ENCODE measurements around the gene NPRL2. TPM values are rescaled to one million over a fixed set of nuclear protein-coding genes. Genes with fewer than 3 reads are reported as not detected.

Gene NPRL2
- total RNA-seq, 1 experiment from 2014 or later: 24.1 TPM

GRCh38 chr3:50327943-50328691 lies 22.5 kb downstream of the NPRL2 start, which contains the start of gene TUSC2:
Gene TUSC2, minus strand, starts transcription at chr3:50328223. Its CDS starts 124 bp downstream, at chr3:50328099.
- no peak within 1 kb of the TSS for H3K27ac ChIP-seq
- H3K27me3 ChIP-seq (ENCODE audit: insufficient read depth, low read depth): no peaks in the 10 kb centered on the region
- intact Hi-C loops (cut with micrococcal nuclease; ENCODE audit: unreplicated experiment): no loop called here
- H3K4me1 ChIP-seq (replicated peaks; ENCODE audit: insufficient read depth): peaks cover 3% of the 10 kb centered on the region; the same call in 1 of the 2 replicates
- TSS peak; percentile 92 for BruUV-seq (replicated peaks)
- H4K20me1 ChIP-seq (ENCODE audit: insufficient read depth): no peaks in the 10 kb centered on the region; the same call in 1 of the 2 replicates
- peak within 1 kb of the TSS; percentile 94 for H3K4me2 ChIP-seq
- peaks cover 20% of the 10 kb centered on the region for H3K79me2 ChIP-seq (ENCODE audit: low read depth)
- H3K4me3 ChIP-seq: peak within 1 kb of the TSS; percentile 90
- H2AFZ ChIP-seq: peak within 1 kb of the TSS; percentile 86
- no peaks in the 10 kb centered on the region for H3K9me2 ChIP-seq (ENCODE audit: insufficient read depth)
- H3K9me3 ChIP-seq (ENCODE audit: insufficient read depth, low read depth): no peaks in the 10 kb centered on the region
- no peaks in the 10 kb centered on the region for H3K36me3 ChIP-seq (ENCODE audit: low read depth)
- peaks cover 21% of the 10 kb centered on the region for H3F3A ChIP-seq (ENCODE audit: insufficient read depth, low read depth)
- peak; percentile 93 to 94 for DNase-seq
- TF ChIP-seq CTCF (conservative IDR thresholded peaks at IDR 0.05) (no peak), EZH2 (IDR thresholded peaks at IDR 0.05; ENCODE audit: low read depth) (no peak)
- ChIA-PET POLR2A (ENCODE audit: unreplicated experiment) (interaction anchor here (0.6 to 1.0 kb wide), 2 partner anchors 18 to 29 kb away, joined by 4 to 6 read pairs; partner anchors contain the start of genes HYAL3 and NAA80), CTCF (interaction anchor here (0.6 to 1.0 kb wide), 5 partner anchors 11 to 422 kb away, joined by 3 to 6 read pairs (median 3); partner anchors contain the start of genes HYAL3 and NAA80)

- Histone ChIP-seq H4K20me1 (ENCODE audit: insufficient read depth) (no peaks in the 10 kb centered on the region; the same call in 1 of the 2 replicates), H3K9me2 (ENCODE audit: insufficient read depth) (no peaks in the 10 kb centered on the region), H2AFZ (no peak overlapping the region), H3K36me3 (ENCODE audit: low read depth) (no peaks in the 10 kb centered on the region), H3K4me2 (peak overlapping the region; percentile 94), H3K4me1 (replicated peaks; ENCODE audit: insufficient read depth) (peaks cover 3% of the 10 kb centered on the region; the same call in 1 of the 2 replicates), H3K27me3 (ENCODE audit: insufficient read depth, low read depth) (no peaks in the 10 kb centered on the region), H3F3A (ENCODE audit: insufficient read depth, low read depth) (peaks cover 21% of the 10 kb centered on the region), H3K79me2 (ENCODE audit: low read depth) (peaks cover 17% of the 10 kb centered on the region), H3K9me3 (ENCODE audit: insufficient read depth, low read depth) (no peaks in the 10 kb centered on the region), H3K4me3 (peak overlapping the region; percentile 90), H3K27ac (no peak overlapping the region)
- TF ChIP-seq EZH2 (IDR thresholded peaks at IDR 0.05; ENCODE audit: low read depth) (no peak), CTCF (conservative IDR thresholded peaks at IDR 0.05) (no peak)
- intact Hi-C loops (cut with micrococcal nuclease; ENCODE audit: unreplicated experiment): no loop called here
- POLR2A ChIA-PET (ENCODE audit: unreplicated experiment): no interaction called here
- CTCF ChIA-PET: no interaction called here
- BruUV-seq (replicated peaks): TSS peak; percentile 28
- DNase-seq: no peak
Measured at GRCh38 chr3:50327129-50327528, 23.4 kb downstream of the NPRL2 start.

GRCh38 chr3:50326182-50326541 lies 24.4 kb downstream of the NPRL2 start:
- Histone ChIP-seq H3K27me3 (ENCODE audit: insufficient read depth, low read depth) (no peaks in the 10 kb centered on the region), H3F3A (ENCODE audit: insufficient read depth, low read depth) (peaks cover 21% of the 10 kb centered on the region), H2AFZ (no peak overlapping the region), H3K9me3 (ENCODE audit: insufficient read depth, low read depth) (no peaks in the 10 kb centered on the region), H3K36me3 (ENCODE audit: low read depth) (no peaks in the 10 kb centered on the region), H3K4me1 (replicated peaks; ENCODE audit: insufficient read depth) (peaks cover 3% of the 10 kb centered on the region; the same call in 1 of the 2 replicates), H3K4me2 (no peak overlapping the region), H3K9me2 (ENCODE audit: insufficient read depth) (no peaks in the 10 kb centered on the region), H4K20me1 (ENCODE audit: insufficient read depth) (no peaks in the 10 kb centered on the region; the same call in 1 of the 2 replicates), H3K79me2 (ENCODE audit: low read depth) (peaks cover 17% of the 10 kb centered on the region), H3K27ac (no peak overlapping the region), H3K4me3 (no peak overlapping the region)
- no TSS peak for BruUV-seq (replicated peaks)
- CTCF ChIA-PET: no interaction called here
- POLR2A ChIA-PET (ENCODE audit: unreplicated experiment): no interaction called here
- intact Hi-C loops (cut with micrococcal nuclease; ENCODE audit: unreplicated experiment): no loop called here
- DNase-seq: no peak
- no peak for TF ChIP-seq CTCF (conservative IDR thresholded peaks at IDR 0.05)
- TF ChIP-seq EZH2 (IDR thresholded peaks at IDR 0.05; ENCODE audit: low read depth): no peak

Measured in PC-9 (cell line).